GM12872 (cell line): ENCODE measurements around the gene PPP1R3E.

Source experiments
- TF ChIP-seq, protein P1 (sequence below): IDR thresholded peaks from 3 replicates; pipeline ENCODE4 v1.5.1; 2011; ENCODE audit warnings: low read depth, mild to moderate bottlenecking, low read length, moderate library complexity; ENCODE audit not compliant: insufficient read depth

PPP1R3E gene

DNA sequence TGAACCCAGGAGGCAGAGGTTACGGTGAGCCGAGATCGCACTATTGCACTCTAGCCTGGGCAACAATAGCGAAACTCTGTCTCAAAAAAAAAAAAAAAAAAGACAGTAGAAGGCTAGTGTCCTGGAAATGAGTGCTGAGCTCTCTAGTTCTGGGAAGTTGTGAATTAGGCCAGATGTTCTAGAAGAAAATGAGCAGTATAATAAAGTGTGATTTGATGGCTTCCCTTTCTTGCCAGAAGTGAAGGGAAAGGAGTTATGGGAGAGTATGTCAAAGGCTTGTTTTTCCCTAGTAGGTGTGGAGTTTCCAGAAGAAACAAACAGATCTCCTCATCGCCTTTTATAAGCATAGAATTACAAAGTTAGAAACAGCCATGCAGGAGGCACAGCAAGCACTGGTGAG, 44.4 kb downstream of the PPP1R3E start:
- TF ChIP-seq, protein P1, sequence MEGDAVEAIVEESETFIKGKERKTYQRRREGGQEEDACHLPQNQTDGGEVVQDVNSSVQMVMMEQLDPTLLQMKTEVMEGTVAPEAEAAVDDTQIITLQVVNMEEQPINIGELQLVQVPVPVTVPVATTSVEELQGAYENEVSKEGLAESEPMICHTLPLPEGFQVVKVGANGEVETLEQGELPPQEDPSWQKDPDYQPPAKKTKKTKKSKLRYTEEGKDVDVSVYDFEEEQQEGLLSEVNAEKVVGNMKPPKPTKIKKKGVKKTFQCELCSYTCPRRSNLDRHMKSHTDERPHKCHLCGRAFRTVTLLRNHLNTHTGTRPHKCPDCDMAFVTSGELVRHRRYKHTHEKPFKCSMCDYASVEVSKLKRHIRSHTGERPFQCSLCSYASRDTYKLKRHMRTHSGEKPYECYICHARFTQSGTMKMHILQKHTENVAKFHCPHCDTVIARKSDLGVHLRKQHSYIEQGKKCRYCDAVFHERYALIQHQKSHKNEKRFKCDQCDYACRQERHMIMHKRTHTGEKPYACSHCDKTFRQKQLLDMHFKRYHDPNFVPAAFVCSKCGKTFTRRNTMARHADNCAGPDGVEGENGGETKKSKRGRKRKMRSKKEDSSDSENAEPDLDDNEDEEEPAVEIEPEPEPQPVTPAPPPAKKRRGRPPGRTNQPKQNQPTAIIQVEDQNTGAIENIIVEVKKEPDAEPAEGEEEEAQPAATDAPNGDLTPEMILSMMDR, result no peak

DNA sequence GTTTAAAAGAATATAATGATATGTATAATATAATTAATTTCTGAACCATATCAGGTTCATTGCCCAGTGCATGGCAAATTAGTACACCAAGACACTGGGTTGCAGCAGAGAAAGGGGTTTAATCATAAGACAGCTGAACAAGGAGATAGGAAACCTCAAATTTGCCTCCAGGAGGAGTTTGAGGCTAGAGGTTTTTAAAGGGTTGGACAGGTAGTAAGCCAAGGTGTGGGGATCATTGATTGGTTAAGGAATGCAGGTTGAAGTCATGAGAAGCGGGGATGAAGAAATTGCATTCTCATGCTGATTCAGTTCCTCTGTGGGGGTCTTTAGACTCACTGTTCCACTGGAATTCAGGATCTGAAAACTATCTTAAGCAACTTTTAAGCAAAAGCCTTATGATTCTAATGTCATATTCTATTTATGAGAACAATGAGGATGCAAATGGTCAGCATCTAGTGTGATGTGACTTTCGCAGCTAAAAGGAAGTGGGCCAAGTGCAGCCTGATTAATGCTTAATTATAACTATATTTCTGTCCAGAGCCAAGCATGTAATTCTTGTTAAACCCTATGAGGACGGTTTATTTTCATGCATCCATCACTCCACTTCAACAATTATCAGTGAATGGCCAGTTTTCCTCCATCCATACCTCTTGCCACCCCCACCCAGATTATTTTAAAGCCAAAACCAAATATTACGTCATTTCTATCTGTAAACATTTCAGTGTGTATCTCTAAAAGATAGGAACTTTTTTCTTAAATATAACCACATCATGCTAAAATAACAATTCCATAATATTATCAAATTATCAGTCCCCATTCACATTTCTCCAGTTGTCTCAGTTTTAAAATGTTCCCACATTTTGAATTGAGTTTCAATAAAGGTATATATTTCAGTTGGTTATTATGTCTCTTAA, 50.0 kb downstream of the PPP1R3E start:
- TF ChIP-seq, protein P1, result no peak

DNA sequence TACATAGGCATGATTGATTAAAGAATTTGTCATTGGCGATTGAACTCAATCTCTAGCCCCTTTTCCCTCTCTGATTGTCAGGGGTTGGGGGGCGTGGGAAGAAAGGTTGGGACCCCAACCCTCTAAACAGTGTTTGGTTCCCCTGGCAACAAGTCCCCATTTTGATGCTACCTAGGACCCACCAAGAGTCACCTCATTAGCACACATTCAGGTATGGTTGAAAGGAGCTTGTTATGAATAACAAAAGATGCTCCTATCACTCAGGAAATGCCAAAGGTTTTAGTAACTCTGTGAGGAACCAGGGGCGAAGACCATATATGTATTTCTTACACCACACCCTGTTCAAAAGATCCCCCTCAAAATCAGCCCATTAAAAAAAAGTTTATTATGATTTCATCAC, 50.7 kb downstream of the PPP1R3E start:
- TF ChIP-seq, protein P1, result no peak

DNA sequence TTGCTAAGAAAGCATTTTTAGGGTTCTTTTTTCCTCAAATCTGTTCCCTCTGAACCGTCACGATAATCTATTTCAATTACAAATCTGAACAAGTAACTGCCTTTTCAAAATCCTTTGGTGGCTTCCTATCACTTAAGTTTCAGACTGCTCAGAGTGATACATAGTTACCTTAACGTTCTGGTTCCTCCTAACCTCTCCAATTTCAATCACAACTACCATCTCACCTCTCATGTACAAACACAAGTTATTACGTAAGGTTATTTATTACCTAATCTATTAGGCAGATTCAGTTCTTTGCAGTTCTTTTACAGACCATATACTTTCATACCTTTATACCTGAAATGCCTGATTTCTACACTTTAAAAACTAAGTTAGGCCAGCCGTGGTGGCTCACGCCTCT, 52.8 kb downstream of the PPP1R3E start:
- TF ChIP-seq, protein P1, result no peak

DNA sequence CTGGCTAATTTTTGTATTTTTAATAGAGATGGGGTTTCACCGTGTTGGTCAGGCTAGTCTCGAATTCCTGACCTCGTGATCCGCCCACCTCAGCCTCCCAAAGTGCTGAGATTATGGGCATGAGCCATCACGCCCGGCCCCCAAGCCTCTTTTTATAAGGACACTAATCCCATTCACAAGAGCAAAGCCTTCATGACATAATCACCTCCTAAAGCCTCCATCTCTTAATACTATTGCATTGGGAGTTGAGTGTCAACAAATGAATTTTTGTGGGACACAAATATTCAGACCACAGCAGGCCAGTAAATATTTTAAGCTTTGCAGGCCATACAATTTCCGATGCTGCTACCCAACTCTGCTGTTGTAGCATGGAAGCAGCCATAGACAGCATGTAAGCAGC, 54.1 kb downstream of the PPP1R3E start:
- TF ChIP-seq, protein P1, result no peak
